Naive thymus-derived CD4-positive, alpha-beta T cell (primary cell): Measurements from ENCODE around the gene BCL2L1. TPM values are rescaled to one million over a fixed set of nuclear protein-coding genes. Genes with fewer than 3 reads are reported as not detected.
"Not testable (repeated sequence)": the region's sequence is repeated elsewhere in the genome, so short reads cannot be mapped to it uniquely, and the experiment has no call there.

Experiments used
- ATAC-seq: fragments of 150-1000 bp; cut with Tn5 transposase; 2 replicates; pipeline ENCODE4 v1.10.0; 2021; ENCODE audit warnings: mild to moderate bottlenecking, moderate library complexity
- CTCF ChIA-PET: fragments of 350-600 bp; sonication (Branson Sonifier 250); formaldehyde crosslinking; loops from one replicate; lab custom pipeline; 2021; ENCODE audit warnings: antibody characterized with exemption; lab: Charles Lee
- POLR2A ChIA-PET: fragments of 350-600 bp; sonication (Branson Sonifier 250); formaldehyde crosslinking; loops from one replicate; lab custom pipeline; 2021; ENCODE audit warnings: antibody characterized with exemption, inconsistent platforms; lab: Charles Lee
- DNase-seq, 9 donors: peaks; one replicate each; pipeline versions ENCODE4 v3.0.0 to v3.0.0-alpha.2; 2020 to 2022; ENCODE audit warnings: mixed read lengths in 1 of 9
- H3K27ac ChIP-seq: one replicate; pipeline ENCODE4 v1.7.0; 2013; ENCODE audit warnings: mild to moderate bottlenecking, low read depth, low read length, moderate library complexity
- H3K27me3 ChIP-seq, 2 donors: one replicate each; pipeline ENCODE4 v1.7.0; 2013; ENCODE audit warnings: low read length in 2 of 2, mild to moderate bottlenecking in 2 of 2, moderate library complexity in 2 of 2; ENCODE audit not compliant: control insufficient read depth in 2 of 2, insufficient read depth in 2 of 2
- H3K36me3 ChIP-seq, 3 experiments: 1 replicate in 2 of 3; 2 replicates in 1 of 3; pipeline ENCODE4 v1.7.0; 2013; ENCODE audit warnings: low read length in 3 of 3, mild to moderate bottlenecking in 3 of 3, moderate library complexity in 1 of 3; ENCODE audit not compliant: insufficient read depth in 3 of 3, control insufficient read depth in 2 of 3
- H3K4me1 ChIP-seq, 2 donors: one replicate each; pipeline ENCODE4 v1.7.0; 2013; ENCODE audit warnings: low read length in 2 of 2, mild to moderate bottlenecking in 2 of 2, moderate library complexity in 1 of 2; ENCODE audit not compliant: control insufficient read depth in 2 of 2, insufficient read depth in 2 of 2
- H3K4me3 ChIP-seq: 2 replicates; pipeline ENCODE4 v1.7.0; 2013; ENCODE audit warnings: mild to moderate bottlenecking, low read length
- H3K9me3 ChIP-seq, 3 experiments: 1 replicate in 2 of 3; 2 replicates in 1 of 3; pipeline ENCODE4 v1.7.0; 2013; ENCODE audit warnings: low read length in 3 of 3; ENCODE audit not compliant: control insufficient read depth in 2 of 3
- H3K27ac Mint-ChIP-seq, 9 donors: one replicate each; pipeline ENCODE4 v1.8.0; 2020 to 2022; ENCODE audit warnings: mixed read lengths in 9 of 9, mild to moderate bottlenecking in 8 of 9, moderate library complexity in 5 of 9, inconsistent platforms in 2 of 9
- H3K27me3 Mint-ChIP-seq, 5 donors: one replicate each; pipeline ENCODE4 v1.8.0; 2021 to 2022; ENCODE audit warnings: mixed read lengths in 5 of 5, mild to moderate bottlenecking in 1 of 5
- H3K36me3 Mint-ChIP-seq, 5 donors: one replicate each; pipeline ENCODE4 v1.8.0; 2020 to 2022; ENCODE audit warnings: mixed read lengths in 5 of 5, mild to moderate bottlenecking in 3 of 5, inconsistent platforms in 1 of 5
- H3K4me1 Mint-ChIP-seq, 7 donors: one replicate each; pipeline ENCODE4 v1.8.0; 2020 to 2022; ENCODE audit warnings: mixed read lengths in 7 of 7, mild to moderate bottlenecking in 3 of 7, inconsistent platforms in 1 of 7
- H3K4me3 Mint-ChIP-seq, 10 donors: one replicate each; pipeline ENCODE4 v1.8.0; 2020 to 2022; ENCODE audit warnings: mild to moderate bottlenecking in 10 of 10, mixed read lengths in 10 of 10, moderate library complexity in 6 of 10, inconsistent platforms in 2 of 10
- H3K9me3 Mint-ChIP-seq, 11 donors: one replicate each; pipeline ENCODE4 v1.8.0; 2020 to 2022; ENCODE audit warnings: mixed read lengths in 11 of 11, mild to moderate bottlenecking in 4 of 11, inconsistent platforms in 1 of 11, moderate library complexity in 1 of 11
- intact Hi-C, 2 donors: fragments of 100-400 bp; cut with micrococcal nuclease; formaldehyde crosslinking; loops; one replicate each; pipeline ENCODE4 v1.15.1; 2023
- polyA plus RNA-seq, 2 donors: library from polyadenylated mRNA; unstranded; fragments of 300-500 nt; fragmentation: Illumina TruSeq; gene quantifications; one replicate each; pipeline ENCODE4 v1.2.3, GENCODE V29; 2021
- total RNA-seq, 6 experiments: library from RNA in 5 of 6; stranded (reverse) in 5 of 6; gene quantifications; 1 replicate in 5 of 6; 2 replicates in 1 of 6; pipeline ENCODE4 v1.2.3 and lab custom pipeline; 2021 to 2026

The BCL2L1 gene
- total and polyA plus RNA-seq, 7 experiments from 2014 or later: 11.5 to 111 (median 15.6) TPM

GRCh38 chr20:31669876-31670275 lies 52.8 kb downstream of the BCL2L1 start:
- POLR2A ChIA-PET: no interaction called here
- Histone ChIP-seq H3K27me3 (no peaks in the 10 kb centered on the region), H3K4me1 (peaks cover 14 to 39% of the 10 kb centered on the region in 2 donors), H3K4me3 (no peak overlapping the region), H3K36me3 (peaks cover 0 to 18% (median 0%) of the 10 kb centered on the region in 3 experiments), H3K27ac (no peak overlapping the region), H3K9me3 (no peaks in the 10 kb centered on the region)
- peaks cover 0 to 28% (median 3%) of the 10 kb centered on the region in 5 donors for H3K36me3 Mint-ChIP-seq
- DNase-seq (no peak), ATAC-seq (no peak)
- intact Hi-C loops: loop anchor here in 1 of 2 donors (10.0 kb wide), 1 partner anchor 345 kb away; the partner anchor contains the start of gene CCM2L
- peaks cover 35 to 79% (median 45%) of the 10 kb centered on the region in 7 donors for H3K4me1 Mint-ChIP-seq
- H3K4me3 Mint-ChIP-seq: no peak overlapping the region
- H3K27ac Mint-ChIP-seq: peak overlapping the region in 8 of 9 donors; percentile 14 to 79 (median 52)
- CTCF ChIA-PET: interaction anchor here (0.9 kb wide), 1 partner anchor 107 kb away, joined by 3 read pairs; no protein-coding TSS in a partner anchor
- no peaks in the 10 kb centered on the region for H3K27me3 Mint-ChIP-seq
- no peaks in the 10 kb centered on the region for H3K9me3 Mint-ChIP-seq

GRCh38 chr20:31668944-31669343 lies 53.7 kb downstream of the BCL2L1 start:
- Histone ChIP-seq H3K4me1 (peaks cover 5 to 29% of the 10 kb centered on the region in 2 donors), H3K27ac (peak overlapping the region; percentile 4), H3K36me3 (peaks cover 0 to 21% (median 0%) of the 10 kb centered on the region in 3 experiments)
- not testable (repeated sequence) for DNase-seq, H3K27me3 Mint-ChIP-seq, H3K9me3 ChIP-seq, ATAC-seq, H3K4me3 ChIP-seq, H3K4me3 Mint-ChIP-seq, H3K9me3 Mint-ChIP-seq, H3K27me3 ChIP-seq
- peaks cover 0 to 29% (median 3%) of the 10 kb centered on the region in 5 donors for H3K36me3 Mint-ChIP-seq
- intact Hi-C loops: loop anchor here in 1 of 2 donors (10.0 kb wide), 1 partner anchor 346 kb away; the partner anchor contains the start of gene CCM2L
- CTCF ChIA-PET: interaction anchor here (0.7 to 2.4 kb wide), 3 partner anchors 55 to 189 kb away, joined by 3 to 6 read pairs (median 3); no protein-coding TSS in a partner anchor
- H3K4me1 Mint-ChIP-seq: peaks cover 28 to 76% (median 36%) of the 10 kb centered on the region in 7 donors
- POLR2A ChIA-PET: interaction anchor here (0.6 kb wide), 1 partner anchor 1296 kb away, joined by 4 read pairs; no protein-coding TSS in a partner anchor
- H3K27ac Mint-ChIP-seq: peak overlapping the region in 5 of 9 donors; percentile 2 to 79 (median 56)

DNA sequence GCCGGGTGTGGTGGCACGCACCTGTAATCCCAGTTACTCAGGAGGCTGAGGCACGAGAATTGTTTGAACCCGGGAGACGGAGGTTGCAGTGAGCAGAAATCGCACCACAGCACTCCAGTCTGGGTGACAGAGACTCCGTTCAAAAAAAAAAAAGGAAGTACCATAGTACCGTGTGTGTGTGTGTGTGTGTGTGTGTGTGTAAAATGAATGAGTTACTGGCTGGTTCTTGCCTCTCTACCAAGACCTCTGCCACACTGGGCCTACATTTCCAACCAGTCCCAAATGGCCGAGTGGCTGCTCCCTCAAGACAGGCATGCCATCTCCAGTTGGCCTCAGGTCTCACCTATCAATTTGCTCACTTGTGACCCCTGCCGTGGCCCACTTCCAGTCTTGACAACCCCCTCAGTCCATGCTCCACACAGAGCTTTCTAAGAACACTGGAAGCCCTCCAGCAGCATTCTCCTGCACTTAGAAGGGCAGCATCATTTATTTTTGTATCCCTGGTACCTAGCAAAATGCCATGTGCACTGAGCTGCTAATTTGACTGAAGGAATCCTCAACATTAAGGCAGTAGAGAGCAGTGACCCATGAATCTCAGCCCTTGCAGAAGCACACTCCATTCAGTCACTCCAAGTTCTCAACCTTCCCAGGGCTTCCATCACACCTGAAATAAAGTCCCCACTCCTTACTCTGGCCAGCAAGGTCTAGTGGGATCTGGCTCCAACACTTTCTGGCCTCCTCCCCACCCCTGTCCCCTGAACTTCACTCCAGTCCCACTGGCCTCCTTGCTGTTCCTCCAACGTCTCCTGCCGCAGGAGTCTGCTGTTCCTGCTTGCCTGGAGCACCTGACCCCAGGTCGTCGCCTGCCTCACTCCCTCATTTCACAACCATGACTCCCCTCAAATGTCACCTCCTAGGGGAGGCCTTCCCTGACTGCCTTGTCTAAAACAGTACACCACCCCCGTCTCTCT lies 55.1 kb downstream of the BCL2L1 start:
- H3K36me3 ChIP-seq: peaks cover 0 to 21% (median 0%) of the 10 kb centered on the region in 3 experiments

GRCh38 chr20:31666258-31667042 lies 56.2 kb downstream of the BCL2L1 start:
- Mint-ChIP-seq H3K9me3 (peaks cover 0 to 1% (median 0%) of the 10 kb centered on the region in 11 donors), H3K27ac (peak overlapping the region; percentile 19 to 92 (median 85)), H3K27me3 (no peaks in the 10 kb centered on the region), H3K36me3 (peaks cover 0 to 29% (median 2%) of the 10 kb centered on the region in 5 donors), H3K4me1 (peaks cover 35 to 77% (median 44%) of the 10 kb centered on the region in 7 donors), H3K4me3 (peak overlapping the region in 2 of 10 donors; percentile 47 to 60)
- Histone ChIP-seq H3K4me1 (peaks cover 4 to 32% of the 10 kb centered on the region in 2 donors), H3K27me3 (no peaks in the 10 kb centered on the region), H3K4me3 (no peak overlapping the region), H3K27ac (peak overlapping the region; percentile 44), H3K36me3 (peaks cover 0 to 21% (median 0%) of the 10 kb centered on the region in 3 experiments), H3K9me3 (no peaks in the 10 kb centered on the region)
- DNase-seq: no peak
- POLR2A ChIA-PET: interaction anchor here (0.6 to 1.4 kb wide), 2 partner anchors 57 to 436 kb away, joined by 3 to 5 read pairs; no protein-coding TSS in a partner anchor
- CTCF ChIA-PET: interaction anchor here (1.1 to 2.9 kb wide), 4 partner anchors 7 to 57 kb away, joined by 3 to 31 read pairs (median 6); no protein-coding TSS in a partner anchor
- intact Hi-C loops: loop anchor here in 1 of 2 donors (10.0 kb wide), 1 partner anchor 348 kb away; the partner anchor contains the start of gene CCM2L
- ATAC-seq: peak; percentile 83

More for the DNA sequence above, 55.1 kb downstream of the BCL2L1 start:
- H3K4me1 Mint-ChIP-seq: peaks cover 25 to 74% (median 34%) of the 10 kb centered on the region in 7 donors
- ATAC-seq (peak; percentile 58), DNase-seq (peak in 1 of 9 donors; percentile 17)
- H3K27me3 Mint-ChIP-seq: no peaks in the 10 kb centered on the region
- no peaks in the 10 kb centered on the region for H3K9me3 Mint-ChIP-seq
- H3K27ac Mint-ChIP-seq: peak overlapping the region; percentile 47 to 92 (median 85)
- Histone ChIP-seq H3K27me3 (no peaks in the 10 kb centered on the region), H3K4me3 (no peak overlapping the region), H3K9me3 (no peaks in the 10 kb centered on the region), H3K27ac (peak overlapping the region; percentile 49), H3K4me1 (peaks cover 0 to 24% of the 10 kb centered on the region in 2 donors)
- ChIA-PET CTCF (interaction anchor here (0.7 to 2.4 kb wide), 4 partner anchors 7 to 225 kb away, joined by 3 to 6 read pairs (median 4); no protein-coding TSS in a partner anchor), POLR2A (interaction anchor here (1.4 kb wide), 1 partner anchor 56 kb away, joined by 5 read pairs; no protein-coding TSS in a partner anchor)
- intact Hi-C loops: loop anchor here in 1 of 2 donors (10.0 kb wide), 1 partner anchor 347 kb away; the partner anchor contains the start of gene CCM2L
- H3K4me3 Mint-ChIP-seq: peak overlapping the region in 2 of 10 donors; percentile 34 to 59
- peaks cover 0 to 31% (median 3%) of the 10 kb centered on the region in 5 donors for H3K36me3 Mint-ChIP-seq

GRCh38 chr20:31665753-31666152 lies 56.9 kb downstream of the BCL2L1 start:
- H3K4me3 Mint-ChIP-seq: no peak overlapping the region
- H3K27ac Mint-ChIP-seq: peak overlapping the region; percentile 19 to 92 (median 81)
- Histone ChIP-seq H3K4me3 (no peak overlapping the region), H3K27me3 (no peaks in the 10 kb centered on the region), H3K4me1 (peaks cover 4 to 28% of the 10 kb centered on the region in 2 donors), H3K36me3 (peaks cover 0 to 21% (median 0%) of the 10 kb centered on the region in 3 experiments), H3K9me3 (no peaks in the 10 kb centered on the region), H3K27ac (no peak overlapping the region)
- intact Hi-C loops: loop anchor here in 1 of 2 donors (10.0 kb wide), 1 partner anchor 349 kb away; the partner anchor contains the start of gene CCM2L
- H3K36me3 Mint-ChIP-seq: peaks cover 0 to 26% (median 0%) of the 10 kb centered on the region in 5 donors
- no peaks in the 10 kb centered on the region for H3K27me3 Mint-ChIP-seq
- H3K4me1 Mint-ChIP-seq: peaks cover 37 to 76% (median 48%) of the 10 kb centered on the region in 7 donors
- ATAC-seq: no peak
- peaks cover 0 to 1% (median 0%) of the 10 kb centered on the region in 11 donors for H3K9me3 Mint-ChIP-seq
- ChIA-PET CTCF (interaction anchor here (1.3 to 2.9 kb wide), 3 partner anchors 8 to 58 kb away, joined by 4 to 31 read pairs (median 5); no protein-coding TSS in a partner anchor), POLR2A (interaction anchor here (0.6 to 1.2 kb wide), 2 partner anchors 9 to 436 kb away, joined by 3 to 4 read pairs; no protein-coding TSS in a partner anchor)
- no peak for DNase-seq
